HCT116 (cell line): ENCODE results near the gene KDM6B. TPM values are rescaled to one million over a fixed set of nuclear protein-coding genes. Genes with fewer than 3 reads are reported as not detected.

Experiments used
- ATAC-seq: fragments of 200-7000 bp; cut with Tn5 transposase; 2 replicates; pipeline ENCODE4 v1.9.1; 2020; ENCODE audit warnings: mild to moderate bottlenecking, moderate library complexity
- BruUV-seq: library from RNA; stranded (reverse); fragments of 400-500 nt; replicated peaks from 2 replicates; lab custom pipeline; 2021; lab: Mats Ljungman, UMichigan
- CTCF ChIA-PET: fragments of 300-600 bp; sonication (Branson Sonifier 250); formaldehyde crosslinking; loops from one replicate; lab custom pipeline; 2021; ENCODE audit warnings: antibody characterized with exemption; lab: Charles Lee
- POLR2A ChIA-PET: fragments of 300-600, 350-600 bp; sonication (Branson Sonifier 250); formaldehyde crosslinking; loops from one replicate; lab custom pipeline; 2021; ENCODE audit warnings: antibody characterized with exemption; lab: Charles Lee
- RAD21 ChIA-PET, 2 experiments: fragments of 300-600 bp; sonication (Branson Sonifier 250); formaldehyde crosslinking; loops; one replicate each; lab custom pipeline; 2023; ENCODE audit warnings: low total read pairs in 2 of 2; ENCODE audit not compliant: uncharacterized antibody in 2 of 2, unreplicated experiment in 2 of 2, low non-redundant PET in 1 of 2; lab: Charles Lee
- DNase-seq: peaks from one replicate; pipeline ENCODE4 v3.0.0-alpha.2; 2010; ENCODE audit warnings: low read depth, low spot score
- H2AFZ ChIP-seq: fragments of 200-600 bp; shearing (Covaris generic), sonication (generic); 2 replicates; pipeline ENCODE4 v1.6.1; 2017; ENCODE audit warnings: low read depth, mixed run types, mixed read lengths, antibody characterized with exemption, low read length; ENCODE audit not compliant: poor library complexity, severe bottlenecking
- H3K27ac ChIP-seq: 2 replicates; pipeline ENCODE4 v1.5.1; 2012; ENCODE audit warnings: low read depth, low read length
- H3K27me3 ChIP-seq: fragments of 200-600 bp; sonication (generic); 2 replicates; pipeline ENCODE4 v1.6.1; 2016; ENCODE audit warnings: mixed run types, low read length, mixed read lengths; ENCODE audit not compliant: insufficient read depth
- H3K36me3 ChIP-seq, 2 experiments: fragments of 200-500 bp in 1 of 2; fragments of 200-600 bp in 1 of 2; sonication (Bioruptor generic) in 1 of 2; sonication (generic) in 1 of 2; 2 replicates each; pipeline versions ENCODE4 v1.5.1 to v1.6.1; 2014 to 2016; ENCODE audit warnings: low read length in 2 of 2, inconsistent platforms in 1 of 2, mixed read lengths in 1 of 2, mixed run types in 1 of 2; ENCODE audit not compliant: insufficient read depth in 2 of 2, control insufficient read depth in 1 of 2
- H3K4me1 ChIP-seq, 2 experiments: fragments of 200-600 bp in 1 of 2; sonication (generic) in 1 of 2; 2 replicates each; pipeline versions ENCODE4 v1.5.1 to v1.6.1; 2012 to 2017; ENCODE audit warnings: low read length in 2 of 2, inconsistent platforms in 1 of 2, mild to moderate bottlenecking in 1 of 2, mixed read lengths in 1 of 2, mixed run types in 1 of 2, moderate library complexity in 1 of 2; ENCODE audit not compliant: insufficient read depth in 2 of 2, control insufficient read depth in 1 of 2
- H3K4me2 ChIP-seq: fragments of 200-600 bp; sonication (generic); 2 replicates; pipeline ENCODE4 v1.6.1; 2017; ENCODE audit warnings: mixed run types, low read length, mixed read lengths
- H3K4me3 ChIP-seq, 2 experiments: fragments of 200-600 bp in 1 of 2; sonication (generic) in 1 of 2; replicated peaks in 1 of 2; 2 replicates each; pipeline ENCODE4 v1.5.1; 2011 to 2016; ENCODE audit warnings: low read length in 2 of 2, control low read depth in 1 of 2, low read depth in 1 of 2, mild to moderate bottlenecking in 1 of 2, mixed read lengths in 1 of 2, mixed run types in 1 of 2
- H3K79me2 ChIP-seq: fragments of 200-600 bp; sonication (generic); 2 replicates; pipeline ENCODE4 v1.6.1; 2017; ENCODE audit warnings: mild to moderate bottlenecking, mixed run types, low read length, moderate library complexity, mixed read lengths; ENCODE audit not compliant: insufficient read depth
- H3K9ac ChIP-seq: fragments of 200-600 bp; sonication (generic); 2 replicates; pipeline ENCODE4 v1.6.1; 2016; ENCODE audit warnings: low read length, mixed read lengths
- H3K9me2 ChIP-seq: fragments of 200-600 bp; sonication (generic), shearing (Covaris generic); 2 replicates; pipeline ENCODE4 v1.6.1; 2017; ENCODE audit warnings: mixed run types, mild to moderate bottlenecking, moderate library complexity; ENCODE audit not compliant: insufficient read depth
- H3K9me3 ChIP-seq, 2 experiments: fragments of 200-500 bp in 1 of 2; fragments of 200-600 bp in 1 of 2; sonication (Bioruptor generic) in 1 of 2; sonication (generic) in 1 of 2; 2 replicates each; pipeline ENCODE4 v1.6.1; 2014 to 2017; ENCODE audit warnings: low read length in 2 of 2, mixed read lengths in 2 of 2, inconsistent platforms in 1 of 2, low read depth in 1 of 2, mild to moderate bottlenecking in 1 of 2, mixed run types in 1 of 2, moderate library complexity in 1 of 2; ENCODE audit not compliant: control insufficient read depth in 1 of 2, insufficient read depth in 1 of 2
- H4K20me1 ChIP-seq: fragments of 200-600 bp; sonication (generic), shearing (Covaris generic); 2 replicates; pipeline ENCODE4 v1.6.1; 2017; ENCODE audit warnings: mixed run types, mild to moderate bottlenecking, moderate library complexity; ENCODE audit not compliant: insufficient read depth
- CBX3 ChIP-seq: IDR thresholded peaks from 2 replicates; pipeline ENCODE4 v1.6.1; 2012; ENCODE audit warnings: low read depth
- CEBPB ChIP-seq: IDR thresholded peaks from 2 replicates; pipeline ENCODE4 v1.6.1; 2012; ENCODE audit warnings: low read depth
- CTCF ChIP-seq, 3 experiments: fragments of 200-600 bp in 1 of 3; sonication (generic) in 1 of 3; IDR thresholded peaks in 2 of 3; conservative IDR thresholded peaks in 1 of 3; 2 replicates each; pipeline ENCODE4 v1.5.1; 2012 to 2017; ENCODE audit warnings: low read depth in 2 of 3, low read length in 2 of 3, antibody characterized with exemption in 1 of 3, borderline replicate concordance in 1 of 3, control low read depth in 1 of 3, mild to moderate bottlenecking in 1 of 3, mixed read lengths in 1 of 3, mixed run types in 1 of 3, moderate library complexity in 1 of 3; ENCODE audit not compliant: insufficient read depth in 1 of 3
- EGR1 ChIP-seq: IDR thresholded peaks from 2 replicates; pipeline ENCODE4 v1.6.1; 2012; ENCODE audit warnings: low read depth
- ELF1 ChIP-seq: IDR thresholded peaks from 2 replicates; pipeline ENCODE4 v1.6.1; 2012; ENCODE audit warnings: low read depth, borderline replicate concordance
- EZH2 ChIP-seq: fragments of 200-600 bp; sonication (generic); IDR thresholded peaks from 2 replicates; pipeline ENCODE4 v1.6.1; 2017; ENCODE audit warnings: antibody characterized with exemption, mixed run types
- EZH2phosphoT487 ChIP-seq: fragments of 200-600 bp; IDR thresholded peaks from 2 replicates; pipeline ENCODE4 v1.6.1; 2018; ENCODE audit warnings: antibody characterized with exemption, borderline replicate concordance
- FOSL1 ChIP-seq: IDR thresholded peaks from 2 replicates; pipeline ENCODE4 v1.6.1; 2012; ENCODE audit warnings: low read depth
- JUND ChIP-seq: IDR thresholded peaks from 2 replicates; pipeline ENCODE4 v1.6.1; 2012
- POLR2A ChIP-seq: IDR thresholded peaks from 2 replicates; pipeline ENCODE4 v1.7.0; 2011; ENCODE audit warnings: borderline replicate concordance; ENCODE audit not compliant: insufficient read depth, insufficient read length; ENCODE audit errors: extremely low read depth
- POLR2AphosphoS5 ChIP-seq: IDR thresholded peaks from 2 replicates; pipeline ENCODE4 v1.6.1; 2011; ENCODE audit warnings: mild to moderate bottlenecking, low read depth, low read length, moderate library complexity
- RAD21 ChIP-seq: IDR thresholded peaks from 2 replicates; pipeline ENCODE4 v1.6.1; 2012; ENCODE audit warnings: low read depth, mild to moderate bottlenecking
- REST ChIP-seq: IDR thresholded peaks from 2 replicates; pipeline ENCODE4 v1.6.1; 2012; ENCODE audit warnings: low read depth
- SIN3A ChIP-seq: IDR thresholded peaks from 2 replicates; pipeline ENCODE4 v1.6.1; 2012; ENCODE audit warnings: low read depth
- SRF ChIP-seq: IDR thresholded peaks from 2 replicates; pipeline ENCODE4 v1.6.1; 2012; ENCODE audit warnings: low read depth
- YY1 ChIP-seq: IDR thresholded peaks from 2 replicates; pipeline ENCODE4 v1.6.1; 2011; ENCODE audit warnings: low read length, low read depth, moderate library complexity, mild to moderate bottlenecking; ENCODE audit not compliant: insufficient replicate concordance; ENCODE audit errors: extremely low read depth
- ZFX ChIP-seq: fragments of 450-650 bp; IDR thresholded peaks from 2 replicates; pipeline ENCODE4 v1.6.1; 2017
- ZNF274 ChIP-seq: fragments of 200-500 bp; sonication (Bioruptor generic); IDR thresholded peaks from 2 replicates; pipeline ENCODE4 v1.6.1; 2014; ENCODE audit warnings: mild to moderate bottlenecking, low read depth, low read length, inconsistent platforms
- intact Hi-C: fragments of 100-400 bp; cut with micrococcal nuclease; formaldehyde crosslinking; loops from 2 replicates; pipeline ENCODE4 v1.10.0; 2022
- total RNA-seq: library from RNA; stranded (reverse); gene quantifications from one replicate; pipeline ENCODE4 v1.2.1, GENCODE V29; 2021; ENCODE audit not compliant: unreplicated experiment
- TF ChIP-seq, protein P1 (sequence below): IDR thresholded peaks from 2 replicates; pipeline ENCODE4 v1.6.1; 2011; ENCODE audit warnings: mild to moderate bottlenecking, low read length, moderate library complexity; ENCODE audit not compliant: insufficient replicate concordance; ENCODE audit errors: extremely low read depth
- TF ChIP-seq, protein P2 (sequence below): IDR thresholded peaks from 2 replicates; pipeline ENCODE4 v1.6.1; 2012

KDM6B gene
- total RNA-seq, 1 experiment from 2014 or later = 42.1 TPM

GRCh38 chr17:7803981-7804380 lies 30.0 kb upstream of the KDM6B start:
- Histone ChIP-seq H3K27me3 (no peaks in the 10 kb centered on the region), H2AFZ (peak overlapping the region; percentile 51), H3K9ac (peak overlapping the region; percentile 17; the same call in 1 of the 2 replicates), H3K4me1 (peaks cover 5 to 12% of the 10 kb centered on the region in 2 experiments; a peak in 2 of 4 replicates), H3K79me2 (no peaks in the 10 kb centered on the region), H4K20me1 (no peaks in the 10 kb centered on the region), H3K4me3 (peak overlapping the region in 1 of 2 experiments; percentile 25; a peak in 1 of 4 replicates), H3K4me2 (peak overlapping the region; percentile 49), H3K9me3 (no peaks in the 10 kb centered on the region), H3K36me3 (no peaks in the 10 kb centered on the region), H3K9me2 (no peaks in the 10 kb centered on the region), H3K27ac (no peak overlapping the region)
- POLR2A ChIA-PET = interaction anchor here (1.3 kb wide), 1 partner anchor 53 kb away, joined by 3 read pairs; the partner anchor contains the start of gene NAA38
- no peak for DNase-seq
- intact Hi-C loops = no loop called here
- peak; percentile 84 for ATAC-seq
- TF ChIP-seq CEBPB (no peak), RAD21 (no peak), CTCF (IDR thresholded peaks at IDR 0.05 in 2 of 3, conservative IDR thresholded peaks at IDR 0.05 in 1 of 3; ENCODE audit: borderline replicate concordance in 1 of 3, insufficient read depth in 1 of 3, low read depth in 2 of 3, low read length in 2 of 3) (no peak), EGR1 (no peak), CBX3 (no peak), ZNF274 (no peak), SIN3A (no peak), YY1 (no peak), REST (no peak), ELF1 (no peak), FOSL1 (no peak), POLR2AphosphoS5 (no peak), POLR2A (no peak), EZH2phosphoT487 (no peak), ZFX (no peak), SRF (no peak), EZH2 (no peak), JUND (no peak)
- TF ChIP-seq, protein P1, sequence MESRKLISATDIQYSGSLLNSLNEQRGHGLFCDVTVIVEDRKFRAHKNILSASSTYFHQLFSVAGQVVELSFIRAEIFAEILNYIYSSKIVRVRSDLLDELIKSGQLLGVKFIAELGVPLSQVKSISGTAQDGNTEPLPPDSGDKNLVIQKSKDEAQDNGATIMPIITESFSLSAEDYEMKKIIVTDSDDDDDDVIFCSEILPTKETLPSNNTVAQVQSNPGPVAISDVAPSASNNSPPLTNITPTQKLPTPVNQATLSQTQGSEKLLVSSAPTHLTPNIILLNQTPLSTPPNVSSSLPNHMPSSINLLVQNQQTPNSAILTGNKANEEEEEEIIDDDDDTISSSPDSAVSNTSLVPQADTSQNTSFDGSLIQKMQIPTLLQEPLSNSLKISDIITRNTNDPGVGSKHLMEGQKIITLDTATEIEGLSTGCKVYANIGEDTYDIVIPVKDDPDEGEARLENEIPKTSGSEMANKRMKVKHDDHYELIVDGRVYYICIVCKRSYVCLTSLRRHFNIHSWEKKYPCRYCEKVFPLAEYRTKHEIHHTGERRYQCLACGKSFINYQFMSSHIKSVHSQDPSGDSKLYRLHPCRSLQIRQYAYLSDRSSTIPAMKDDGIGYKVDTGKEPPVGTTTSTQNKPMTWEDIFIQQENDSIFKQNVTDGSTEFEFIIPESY = no peak
- TF ChIP-seq, protein P2, sequence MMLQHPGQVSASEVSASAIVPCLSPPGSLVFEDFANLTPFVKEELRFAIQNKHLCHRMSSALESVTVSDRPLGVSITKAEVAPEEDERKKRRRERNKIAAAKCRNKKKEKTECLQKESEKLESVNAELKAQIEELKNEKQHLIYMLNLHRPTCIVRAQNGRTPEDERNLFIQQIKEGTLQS = no peak
- CTCF ChIA-PET = interaction anchor here (1.0 kb wide), 1 partner anchor 21 kb away, joined by 3 read pairs; no protein-coding TSS in a partner anchor
- RAD21 ChIA-PET = no interaction called here
- no TSS peak for BruUV-seq
